IMR-90 (cell line): Measurements from ENCODE around the gene SNRNP25. TPM values are rescaled to one million over a fixed set of nuclear protein-coding genes. Genes with fewer than 3 reads are reported as not detected.

Source experiments
- ATAC-seq: fragments of 200-7000 bp; cut with Tn5 transposase; 2 replicates; pipeline ENCODE4 v1.9.1; 2020; ENCODE audit warnings: low read depth, mild to moderate bottlenecking, moderate library complexity
- BruUV-seq: library from RNA; stranded (reverse); fragments of 400-500 nt; replicated peaks from 2 replicates; lab custom pipeline; 2021; lab: Mats Ljungman, UMichigan
- CTCF ChIA-PET: fragments of 300-600 bp; formaldehyde crosslinking; extraction: SDS; loops from one replicate; lab custom pipeline; 2021; ENCODE audit warnings: antibody characterized with exemption; lab: Yijun Ruan, JAX
- POLR2A ChIA-PET: fragments of 300-600 bp; sonication (Branson Sonifier 250); formaldehyde crosslinking; loops from one replicate; lab custom pipeline; 2022; ENCODE audit warnings: antibody characterized with exemption; ENCODE audit not compliant: unreplicated experiment; lab: Charles Lee
- DNase-seq: peaks from one replicate; pipeline ENCODE4 v3.0.0; 2013
- H2AFZ ChIP-seq: replicated peaks from 2 replicates; pipeline ENCODE3; 2013; ENCODE audit warnings: low read length, mild to moderate bottlenecking; ENCODE audit not compliant: poor library complexity
- H2AK5ac ChIP-seq: 2 replicates; pipeline ENCODE4 v1.6.1; 2013; ENCODE audit warnings: low read depth, low read length, inconsistent platforms
- H2AK9ac ChIP-seq: replicated peaks from 2 replicates; pipeline ENCODE3; 2013; ENCODE audit warnings: mild to moderate bottlenecking, low read depth, low read length, moderate library complexity; ENCODE audit not compliant: poor library complexity
- H2BK120ac ChIP-seq: 2 replicates; pipeline ENCODE4 v1.6.1; 2013; ENCODE audit warnings: low read depth, low read length, inconsistent platforms
- H2BK15ac ChIP-seq: 3 replicates; pipeline ENCODE4 v1.6.1; 2013; ENCODE audit warnings: low read depth, low read length, inconsistent platforms
- H2BK20ac ChIP-seq: 2 replicates; pipeline ENCODE4 v1.6.1; 2013; ENCODE audit warnings: low read depth, mild to moderate bottlenecking, inconsistent platforms, low read length, moderate library complexity
- H2BK5ac ChIP-seq: 2 replicates; pipeline ENCODE4 v1.6.1; 2013; ENCODE audit warnings: mild to moderate bottlenecking, low read depth, low read length, inconsistent platforms; ENCODE audit not compliant: poor library complexity, severe bottlenecking
- H3K14ac ChIP-seq: replicated peaks from 2 replicates; pipeline ENCODE4 v1.6.1; 2013; ENCODE audit warnings: low read depth, low read length, inconsistent platforms
- H3K18ac ChIP-seq: 2 replicates; pipeline ENCODE4 v1.6.1; 2013; ENCODE audit warnings: low read depth, low read length, control low read depth
- H3K23ac ChIP-seq: 2 replicates; pipeline ENCODE4 v1.6.1; 2013; ENCODE audit warnings: low read depth, low read length, inconsistent platforms
- H3K27ac ChIP-seq: 2 replicates; pipeline ENCODE4 v1.5.1; 2013; ENCODE audit warnings: mild to moderate bottlenecking, control low read depth, low read length; ENCODE audit not compliant: insufficient read depth
- H3K27me3 ChIP-seq: 2 replicates; pipeline ENCODE4 v1.6.1; 2013; ENCODE audit warnings: low read length; ENCODE audit not compliant: control insufficient read depth, insufficient read depth
- H3K36me3 ChIP-seq: 2 replicates; pipeline ENCODE4 v1.6.1; 2013; ENCODE audit warnings: low read length, mixed read lengths; ENCODE audit not compliant: control insufficient read depth, insufficient read depth
- H3K4ac ChIP-seq: 2 replicates; pipeline ENCODE4 v1.6.1; 2013; ENCODE audit warnings: low read depth, low read length, inconsistent platforms
- H3K4me1 ChIP-seq: 2 replicates; pipeline ENCODE4 v1.6.1; 2013; ENCODE audit warnings: low read length, mixed read lengths; ENCODE audit not compliant: control insufficient read depth, insufficient read depth
- H3K4me2 ChIP-seq: 2 replicates; pipeline ENCODE4 v1.6.1; 2013; ENCODE audit warnings: low read depth, mild to moderate bottlenecking, control low read depth, low read length, moderate library complexity
- H3K4me3 ChIP-seq: 2 replicates; pipeline ENCODE4 v1.5.1; 2013; ENCODE audit warnings: low read depth, mild to moderate bottlenecking, control low read depth, low read length, moderate library complexity; ENCODE audit not compliant: insufficient read depth
- H3K56ac ChIP-seq: 2 replicates; pipeline ENCODE4 v1.6.1; 2013; ENCODE audit warnings: low read length, inconsistent platforms; ENCODE audit not compliant: insufficient read depth; ENCODE audit errors: extremely low read depth
- H3K79me1 ChIP-seq, 2 experiments: 2 replicates each; pipeline ENCODE4 v1.6.1; 2013; ENCODE audit warnings: low read length in 2 of 2, inconsistent platforms in 1 of 2, low read depth in 1 of 2
- H3K9ac ChIP-seq: 2 replicates; pipeline ENCODE4 v1.6.1; 2013; ENCODE audit warnings: low read depth, low read length, control low read depth
- H3K9me1 ChIP-seq: 2 replicates; pipeline ENCODE4 v1.6.1; 2013; ENCODE audit warnings: low read length, inconsistent platforms; ENCODE audit not compliant: insufficient read depth
- H3K9me3 ChIP-seq: 2 replicates; pipeline ENCODE4 v1.6.1; 2013; ENCODE audit warnings: low read length; ENCODE audit not compliant: control insufficient read depth, insufficient read depth
- H4K20me1 ChIP-seq: 2 replicates; pipeline ENCODE4 v1.6.1; 2013; ENCODE audit warnings: low read length, inconsistent platforms; ENCODE audit not compliant: insufficient read depth
- H4K5ac ChIP-seq: 2 replicates; pipeline ENCODE4 v1.6.1; 2013; ENCODE audit warnings: mild to moderate bottlenecking, low read depth, low read length, control low read depth
- H4K8ac ChIP-seq, 2 experiments: 2 replicates each; pipeline ENCODE4 v1.6.1; 2013; ENCODE audit warnings: low read depth in 2 of 2, low read length in 2 of 2, control low read depth in 1 of 2, inconsistent platforms in 1 of 2
- H4K91ac ChIP-seq: 2 replicates; pipeline ENCODE4 v1.6.1; 2013; ENCODE audit warnings: low read depth, low read length, inconsistent platforms; ENCODE audit not compliant: insufficient read depth
- CHD1 ChIP-seq: IDR thresholded peaks from 2 replicates; pipeline ENCODE4 v1.6.1; 2012; ENCODE audit warnings: low read depth, low read length, improper control_type of control experiment
- whole genome bisulfite sequencing, 2 experiments: methylation state at CpG; one replicate each; pipeline versions ENCODE4 v1.1.5 to v1.1.7; 2013; ENCODE audit warnings: missing lambda C conversion rate in 2 of 2; ENCODE audit not compliant: insufficient read length in 1 of 2; ENCODE audit errors: extremely low coverage in 2 of 2; 5-methylcytosine and 5-hydroxymethylcytosine counted together
- dilution Hi-C: fragments of 300-500 bp; cut with HindIII; formaldehyde crosslinking; loops from one replicate; pipeline ENCODE4 v1.14.3; 2018; ENCODE audit warnings: low sequenced_read_pairs; ENCODE audit not compliant: unreplicated experiment
- in situ Hi-C: fragments of 300-500 bp; cut with MboI; formaldehyde crosslinking; loops from 3 replicates; pipeline ENCODE4 v1.14.3; 2019; ENCODE audit warnings: low sequenced_read_pairs, inconsistent platforms, mixed read lengths
- intact Hi-C: fragments of 100-400 bp; cut with micrococcal nuclease; formaldehyde crosslinking; loops from 2 replicates; pipeline ENCODE4 v1.10.0; 2022
- polyA plus RNA-seq, 3 experiments: library from polyadenylated mRNA; depleted of rRNA; stranded (reverse); fragments of >200 nt; gene quantifications; 2 replicates each; pipeline ENCODE4 v1.2.3, GENCODE V29; 2012; ENCODE audit warnings: low replicate concordance in 1 of 3
- total RNA-seq: library from RNA; depleted of rRNA; stranded (reverse); fragments of >200 nt; gene quantifications from 2 replicates; pipeline ENCODE4 v1.2.3, GENCODE V29; 2012
- TF ChIP-seq, protein P1 (sequence below): fragments of 150-350 bp; IDR thresholded peaks from 2 replicates; pipeline ENCODE4 v1.6.1; 2016; ENCODE audit warnings: low read depth, mild to moderate bottlenecking, low read length, moderate library complexity, borderline replicate concordance

Gene SNRNP25
- total and polyA plus RNA-seq, 2 of the 4 experiments (the other 2 are of a cell fraction), result 67.2 to 88.0 TPM

DNA sequence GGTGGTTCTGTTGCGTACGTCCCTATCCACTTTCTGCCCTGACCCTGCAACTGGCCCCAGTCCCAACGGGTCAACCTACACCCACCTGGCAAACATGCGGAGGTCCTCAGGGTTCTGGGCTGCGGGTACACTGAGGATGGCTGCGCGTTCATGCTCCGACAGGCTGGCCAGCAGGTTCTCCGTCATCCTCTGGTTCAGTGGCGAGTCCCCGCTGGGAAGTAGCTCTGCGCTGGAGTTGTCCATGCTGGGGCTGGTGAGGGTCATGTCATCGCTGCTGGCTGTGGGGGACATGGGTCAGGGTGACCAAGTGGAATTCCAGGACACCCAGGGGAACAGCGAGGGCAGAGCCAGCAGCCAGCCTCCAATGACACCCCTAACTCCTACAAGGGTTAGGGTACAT lies 35.0 kb downstream of the SNRNP25 start:
- Histone ChIP-seq H4K8ac (no peak overlapping the region), H3K23ac (no peak overlapping the region), H3K27ac (no peak overlapping the region), H4K20me1 (peaks cover 31% of the 10 kb centered on the region), H3K4me2 (no peak overlapping the region), H2BK15ac (no peak overlapping the region), H3K9me1 (0 out of 2 replicates have a peak, but pooled peaks cover 10% of the 10 kb centered on the region), H3K56ac (no peak overlapping the region), H3K4me3 (no peak overlapping the region), H3K27me3 (no peaks in the 10 kb centered on the region), H2BK20ac (no peak overlapping the region), H2AK5ac (no peak overlapping the region), H3K9ac (no peak overlapping the region), H3K36me3 (peaks cover 72% of the 10 kb centered on the region), H3K18ac (no peak overlapping the region), H4K5ac (no peak overlapping the region), H3K14ac (no peak overlapping the region), H4K91ac (no peak overlapping the region), H2AK9ac (no peak overlapping the region), H3K79me1 (peaks cover 12 to 68% of the 10 kb centered on the region in 2 experiments; a peak in 3 of 4 replicates), H2BK120ac (no peak overlapping the region), H3K4me1 (peaks cover 18% of the 10 kb centered on the region), H2BK5ac (no peak overlapping the region), H2AFZ (no peak overlapping the region), H3K9me3 (no peaks in the 10 kb centered on the region), H3K4ac (no peak overlapping the region)
- TF ChIP-seq, protein P1, sequence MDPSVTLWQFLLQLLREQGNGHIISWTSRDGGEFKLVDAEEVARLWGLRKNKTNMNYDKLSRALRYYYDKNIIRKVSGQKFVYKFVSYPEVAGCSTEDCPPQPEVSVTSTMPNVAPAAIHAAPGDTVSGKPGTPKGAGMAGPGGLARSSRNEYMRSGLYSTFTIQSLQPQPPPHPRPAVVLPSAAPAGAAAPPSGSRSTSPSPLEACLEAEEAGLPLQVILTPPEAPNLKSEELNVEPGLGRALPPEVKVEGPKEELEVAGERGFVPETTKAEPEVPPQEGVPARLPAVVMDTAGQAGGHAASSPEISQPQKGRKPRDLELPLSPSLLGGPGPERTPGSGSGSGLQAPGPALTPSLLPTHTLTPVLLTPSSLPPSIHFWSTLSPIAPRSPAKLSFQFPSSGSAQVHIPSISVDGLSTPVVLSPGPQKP, result no peak
- TF ChIP-seq CHD1, result no peak
- dilution Hi-C loops (no loop called here), in situ Hi-C loops (no loop called here), intact Hi-C loops (no loop called here)
- ATAC-seq (no peak), DNase-seq (no peak)
- CTCF ChIA-PET, result no interaction called here
- WGBS, 2 experiments, result 100% methylated on average over 5 of the region's 14 CpGs; no CpG with 5 or more reads in 1 of the 2 experiments
- no TSS peak for BruUV-seq
- POLR2A ChIA-PET, result no interaction called here
